ENCODE data around the gene DPPA4.
"Not testable (repeated sequence)": the region's sequence is repeated elsewhere in the genome, so short reads cannot be mapped to it uniquely, and the experiment has no call there.

Gene DPPA4, protein sequence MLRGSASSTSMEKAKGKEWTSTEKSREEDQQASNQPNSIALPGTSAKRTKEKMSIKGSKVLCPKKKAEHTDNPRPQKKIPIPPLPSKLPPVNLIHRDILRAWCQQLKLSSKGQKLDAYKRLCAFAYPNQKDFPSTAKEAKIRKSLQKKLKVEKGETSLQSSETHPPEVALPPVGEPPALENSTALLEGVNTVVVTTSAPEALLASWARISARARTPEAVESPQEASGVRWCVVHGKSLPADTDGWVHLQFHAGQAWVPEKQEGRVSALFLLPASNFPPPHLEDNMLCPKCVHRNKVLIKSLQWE

GRCh38 chr3:109337393-109337792 lies at the start of gene DPPA4:
Gene DPPA4, minus strand, starts transcription at chr3:109337546. Its CDS starts 29 bp downstream, at chr3:109337517.
- Mint-ChIP-seq H3K27me3 (peaks cover 30% of the 10 kb centered on the region), H3K9me3 (peaks cover under 1% of the 10 kb centered on the region), H3K36me3 (ENCODE audit: low read depth) (no peaks in the 10 kb centered on the region), H3K27ac (no peak within 1 kb of the TSS), H3K4me1 (peaks cover 8% of the 10 kb centered on the region), H3K4me3 (peak within 1 kb of the TSS; percentile 77)
- no peak for ATAC-seq
- DNase-seq, result no peak

DNA sequence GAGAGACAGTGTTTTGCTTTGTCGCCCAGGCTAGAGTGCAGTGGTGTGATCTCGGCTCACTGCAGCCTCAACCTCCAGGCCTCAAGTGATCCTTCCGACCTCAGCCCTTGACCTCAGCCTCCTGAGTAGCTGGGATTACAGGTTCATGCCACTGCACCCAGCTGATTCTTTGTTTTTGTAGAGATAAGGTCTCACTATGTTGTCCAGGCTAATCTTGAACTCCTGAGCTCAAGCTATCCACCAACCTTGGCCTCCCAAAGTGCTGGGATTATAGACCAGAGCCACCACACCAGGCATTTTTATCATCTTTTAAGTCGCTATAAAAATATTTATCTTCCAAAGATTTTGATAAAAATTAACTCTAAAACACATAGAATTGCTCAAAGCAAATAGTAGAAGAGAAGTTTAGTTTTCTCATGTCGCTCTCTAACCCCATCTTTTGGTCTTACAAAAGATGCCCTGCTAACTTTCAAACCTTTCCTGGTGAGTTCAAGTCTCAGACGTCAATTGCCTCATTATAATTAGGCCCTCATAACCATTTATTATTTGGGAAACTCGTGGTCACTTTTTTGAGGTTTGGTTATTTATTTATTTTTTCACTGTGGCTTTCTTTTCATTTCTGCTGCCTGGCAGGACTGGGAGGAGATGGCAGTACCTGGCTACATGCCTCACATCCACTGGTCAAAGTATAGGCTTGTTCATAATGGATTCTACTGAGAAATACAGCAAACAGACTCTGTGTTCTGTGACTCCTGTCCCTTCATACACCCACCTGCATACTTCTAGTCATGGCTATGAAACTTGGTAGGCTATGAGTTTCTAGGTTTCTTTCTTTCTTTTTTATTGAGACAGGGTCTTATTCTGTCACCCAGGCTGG lies 48.3 kb upstream of the DPPA4 start:
- DNase-seq (no peak), ATAC-seq (no peak)
- Mint-ChIP-seq H3K27ac (no peak overlapping the region), H3K4me3 (no peak overlapping the region), H3K9me3 (no peaks in the 10 kb centered on the region), H3K36me3 (ENCODE audit: low read depth) (no peaks in the 10 kb centered on the region), H3K4me1 (peaks cover 1% of the 10 kb centered on the region), H3K27me3 (peaks cover 2% of the 10 kb centered on the region)

DNA sequence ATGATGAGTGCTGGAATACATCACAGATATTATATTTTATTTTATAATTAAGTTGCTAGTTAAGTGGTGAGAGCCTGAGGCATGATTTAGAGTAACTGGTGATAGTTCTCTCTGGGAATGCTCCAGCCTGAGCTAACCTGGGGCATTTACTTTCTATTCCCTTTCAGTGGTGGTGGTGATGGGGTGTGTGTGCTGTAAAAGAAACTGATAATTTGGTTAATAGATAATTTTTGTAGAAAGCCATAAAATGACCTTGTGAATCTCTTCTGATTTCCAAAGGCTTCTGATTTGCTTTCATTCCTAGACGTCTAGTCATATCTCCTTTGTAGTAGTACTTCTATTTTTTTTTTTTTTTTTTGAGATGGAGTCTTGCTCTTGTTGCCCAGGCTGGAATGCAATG lies 46.8 kb upstream of the DPPA4 start:
- Mint-ChIP-seq H3K27ac (no peak overlapping the region), H3K9me3 (no peaks in the 10 kb centered on the region), H3K27me3 (no peaks in the 10 kb centered on the region), H3K4me1 (no peaks in the 10 kb centered on the region), H3K36me3 (ENCODE audit: low read depth) (no peaks in the 10 kb centered on the region), H3K4me3 (no peak overlapping the region)
- ATAC-seq, result no peak
- DNase-seq, result no peak

GRCh38 chr3:109382588-109382987 lies 45.2 kb upstream of the DPPA4 start:
- Mint-ChIP-seq H3K27me3 (no peaks in the 10 kb centered on the region), H3K4me1 (no peaks in the 10 kb centered on the region), H3K36me3 (ENCODE audit: low read depth) (no peaks in the 10 kb centered on the region), H3K4me3 (no peak overlapping the region), H3K27ac (no peak overlapping the region), H3K9me3 (no peaks in the 10 kb centered on the region)
- ATAC-seq (no peak), DNase-seq (no peak)

DNA sequence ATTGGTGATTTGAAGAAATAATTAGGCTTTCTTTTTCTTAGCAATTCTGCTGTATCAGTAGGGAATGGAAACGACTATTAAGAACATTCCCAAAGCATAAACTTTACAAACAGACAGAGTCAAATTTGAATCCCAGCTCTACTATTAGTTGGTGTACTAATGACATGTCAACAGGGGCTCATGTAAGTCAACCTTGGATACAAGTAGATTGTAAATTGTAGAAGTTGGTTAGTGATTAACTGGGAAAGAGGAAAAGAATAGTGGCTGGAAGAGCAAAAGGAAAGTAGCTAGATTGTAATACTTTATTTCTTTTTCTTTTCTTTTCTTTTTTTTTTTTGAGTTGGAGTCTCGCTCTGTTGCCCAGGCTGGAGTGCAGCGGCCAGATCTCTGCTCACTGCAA lies 38.6 kb upstream of the DPPA4 start:
- Mint-ChIP-seq H3K27ac (no peak overlapping the region), H3K4me1 (no peaks in the 10 kb centered on the region), H3K27me3 (no peaks in the 10 kb centered on the region), H3K36me3 (ENCODE audit: low read depth) (no peaks in the 10 kb centered on the region), H3K9me3 (no peaks in the 10 kb centered on the region), H3K4me3 (no peak overlapping the region)
- ATAC-seq, result no peak
- DNase-seq, result no peak

DNA sequence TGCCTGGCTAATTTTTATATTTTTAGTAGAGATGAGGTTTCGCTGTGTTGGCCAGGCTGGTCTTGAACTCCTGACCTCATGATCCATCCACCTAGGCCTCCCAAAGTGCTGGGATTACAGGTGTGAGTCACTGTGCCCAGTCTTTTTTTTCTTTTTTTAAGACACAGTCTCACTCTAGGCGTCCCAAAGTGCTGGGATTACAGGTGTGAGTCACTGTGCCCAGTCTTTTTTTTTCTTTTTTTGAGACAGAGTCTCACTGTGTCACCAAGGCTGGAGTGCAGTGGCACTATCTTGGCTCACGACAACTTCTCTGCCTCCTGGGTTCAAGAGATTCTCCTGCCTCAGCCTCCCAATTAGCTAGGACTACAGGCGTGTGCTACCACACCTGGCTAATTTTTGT lies 37.1 kb upstream of the DPPA4 start:
- H3K4me1 Mint-ChIP-seq; H3K36me3 Mint-ChIP-seq (ENCODE audit: low read depth): not testable (repeated sequence)

GRCh38 chr3:109373933-109374332 lies 36.6 kb upstream of the DPPA4 start:
- H3K27me3 Mint-ChIP-seq, result no peaks in the 10 kb centered on the region
- ATAC-seq (peak; percentile 71), DNase-seq (no peak)
- H3K27ac Mint-ChIP-seq, result no peak overlapping the region
- no peaks in the 10 kb centered on the region for H3K4me1 Mint-ChIP-seq
- H3K4me3 Mint-ChIP-seq, result no peak overlapping the region
- H3K9me3 Mint-ChIP-seq, result no peaks in the 10 kb centered on the region
- no peaks in the 10 kb centered on the region for H3K36me3 Mint-ChIP-seq (ENCODE audit: low read depth)

More for the DNA sequence above, 37.1 kb upstream of the DPPA4 start:
- H3K9me3 Mint-ChIP-seq, DNase-seq, H3K27ac Mint-ChIP-seq, H3K4me3 Mint-ChIP-seq, H3K27me3 Mint-ChIP-seq: not testable (repeated sequence)
- ATAC-seq, result peak; percentile 55

- Mint-ChIP-seq H3K9me3 (no peaks in the 10 kb centered on the region), H3K27ac (no peak overlapping the region)
These were observed 35.3 kb upstream of the DPPA4 start for GRCh38 chr3:109372639-109373038.

DNA sequence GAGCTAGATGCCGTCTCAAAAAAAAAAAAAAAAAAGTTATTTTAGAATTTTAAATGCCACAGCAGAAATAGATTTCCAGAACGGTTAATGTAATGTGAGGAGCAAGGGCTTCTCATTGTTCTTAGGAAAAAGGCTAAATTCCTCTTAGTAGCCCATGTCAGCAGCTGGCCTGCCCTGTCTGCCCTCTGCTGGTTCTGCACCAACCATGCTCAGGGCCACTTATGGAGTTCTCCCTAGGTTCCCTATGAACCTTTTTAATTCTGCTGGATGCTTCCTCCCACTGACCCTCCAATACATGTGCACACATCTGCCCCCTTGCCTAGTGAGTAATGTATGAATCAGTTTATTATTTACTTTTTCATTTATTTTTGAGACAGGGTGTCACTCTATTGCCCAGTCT lies 32.2 kb upstream of the DPPA4 start:
- no peaks in the 10 kb centered on the region for H3K36me3 Mint-ChIP-seq (ENCODE audit: low read depth)
- H3K27ac Mint-ChIP-seq, result no peak overlapping the region
- H3K27me3 Mint-ChIP-seq, result no peaks in the 10 kb centered on the region
- H3K4me1 Mint-ChIP-seq, result no peaks in the 10 kb centered on the region
- no peak overlapping the region for H3K4me3 Mint-ChIP-seq
- ATAC-seq, result no peak
- DNase-seq, result no peak
- no peaks in the 10 kb centered on the region for H3K9me3 Mint-ChIP-seq

More at GRCh38 chr3:109372639-109373038, 35.3 kb upstream of the DPPA4 start:
- Mint-ChIP-seq H3K4me3 (no peak overlapping the region), H3K27me3 (no peaks in the 10 kb centered on the region), H3K4me1 (no peaks in the 10 kb centered on the region), H3K36me3 (ENCODE audit: low read depth) (no peaks in the 10 kb centered on the region)
- DNase-seq, result no peak
- ATAC-seq, result no peak

DNA sequence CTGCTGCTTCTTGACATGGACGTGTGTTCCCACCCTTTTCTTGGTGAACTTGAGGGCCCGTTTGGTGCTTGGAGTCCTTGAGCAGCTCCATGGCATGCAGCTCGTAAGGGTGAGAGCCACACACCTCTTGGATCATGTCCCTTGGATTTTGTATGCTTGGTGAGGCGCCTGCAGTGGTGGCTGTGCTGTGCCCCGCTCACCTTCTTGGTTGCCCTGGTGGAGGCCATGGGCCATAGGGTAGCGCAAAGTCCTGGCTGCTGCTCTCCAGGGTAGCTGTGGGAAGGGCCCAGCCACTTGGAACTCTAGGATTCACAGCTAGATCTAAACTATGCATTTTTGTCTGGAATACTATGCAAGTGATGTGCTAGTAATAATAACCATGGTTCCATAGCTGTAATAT lies 26.7 kb upstream of the DPPA4 start:
- DNase-seq (no peak), ATAC-seq (no peak)
- Mint-ChIP-seq H3K27me3 (no peaks in the 10 kb centered on the region), H3K27ac (no peak overlapping the region), H3K4me3 (no peak overlapping the region), H3K9me3 (no peaks in the 10 kb centered on the region), H3K4me1 (no peaks in the 10 kb centered on the region), H3K36me3 (ENCODE audit: low read depth) (no peaks in the 10 kb centered on the region)

GRCh38 chr3:109363634-109364033 lies 26.3 kb upstream of the DPPA4 start:
- H3K36me3 Mint-ChIP-seq (ENCODE audit: low read depth), result no peaks in the 10 kb centered on the region
- no peaks in the 10 kb centered on the region for H3K27me3 Mint-ChIP-seq
- DNase-seq (no peak), ATAC-seq (no peak)
- H3K4me3 Mint-ChIP-seq, result no peak overlapping the region
- no peaks in the 10 kb centered on the region for H3K9me3 Mint-ChIP-seq
- H3K4me1 Mint-ChIP-seq, result no peaks in the 10 kb centered on the region
- no peak overlapping the region for H3K27ac Mint-ChIP-seq

DNA sequence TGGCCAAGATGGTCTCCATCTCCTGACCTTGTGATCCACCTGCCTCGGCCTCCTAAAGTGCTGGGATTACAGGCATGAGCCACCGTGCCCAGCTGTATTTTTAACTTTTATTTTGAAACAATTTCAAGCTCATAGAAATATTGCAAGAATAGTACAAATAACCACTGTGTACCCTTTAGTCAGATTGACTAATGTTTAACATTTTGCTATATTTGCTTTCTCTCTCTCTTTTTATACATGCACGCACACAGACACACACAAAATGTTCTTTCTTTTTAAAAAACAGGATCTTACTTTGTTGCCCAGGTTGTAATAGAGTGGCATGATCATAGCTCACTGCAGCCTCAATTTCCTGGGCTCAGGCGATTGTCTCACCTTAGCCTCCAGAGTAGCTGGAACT lies 25.5 kb upstream of the DPPA4 start:
- Mint-ChIP-seq H3K36me3 (ENCODE audit: low read depth) (no peaks in the 10 kb centered on the region), H3K9me3 (no peaks in the 10 kb centered on the region), H3K27me3 (no peaks in the 10 kb centered on the region), H3K4me3 (no peak overlapping the region), H3K4me1 (no peaks in the 10 kb centered on the region), H3K27ac (no peak overlapping the region)
- no peak for DNase-seq
- ATAC-seq, result no peak

DNA sequence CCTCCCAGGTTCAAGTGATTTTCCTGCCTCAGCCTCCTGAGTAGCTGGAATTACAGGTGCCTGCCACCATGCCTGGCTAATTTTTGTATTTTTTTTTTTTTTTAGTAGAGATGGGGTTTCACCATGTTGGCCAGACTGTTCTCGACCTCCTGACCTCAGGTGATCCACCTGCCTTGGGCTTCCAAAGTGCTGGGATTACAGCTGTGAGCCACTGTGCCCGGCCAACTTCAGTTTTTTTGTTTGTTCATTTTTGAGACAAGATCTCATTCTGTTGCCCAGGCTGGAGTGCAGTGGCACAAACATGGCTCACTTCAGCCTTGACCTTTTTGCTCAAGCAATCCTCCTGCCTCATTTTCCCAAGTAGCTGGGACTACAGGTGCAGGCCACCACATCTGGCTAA lies 21.5 kb upstream of the DPPA4 start:
- H3K4me3 Mint-ChIP-seq; H3K36me3 Mint-ChIP-seq (ENCODE audit: low read depth); ATAC-seq; DNase-seq; H3K27me3 Mint-ChIP-seq; H3K27ac Mint-ChIP-seq; H3K9me3 Mint-ChIP-seq; H3K4me1 Mint-ChIP-seq: not testable (repeated sequence)

DNA sequence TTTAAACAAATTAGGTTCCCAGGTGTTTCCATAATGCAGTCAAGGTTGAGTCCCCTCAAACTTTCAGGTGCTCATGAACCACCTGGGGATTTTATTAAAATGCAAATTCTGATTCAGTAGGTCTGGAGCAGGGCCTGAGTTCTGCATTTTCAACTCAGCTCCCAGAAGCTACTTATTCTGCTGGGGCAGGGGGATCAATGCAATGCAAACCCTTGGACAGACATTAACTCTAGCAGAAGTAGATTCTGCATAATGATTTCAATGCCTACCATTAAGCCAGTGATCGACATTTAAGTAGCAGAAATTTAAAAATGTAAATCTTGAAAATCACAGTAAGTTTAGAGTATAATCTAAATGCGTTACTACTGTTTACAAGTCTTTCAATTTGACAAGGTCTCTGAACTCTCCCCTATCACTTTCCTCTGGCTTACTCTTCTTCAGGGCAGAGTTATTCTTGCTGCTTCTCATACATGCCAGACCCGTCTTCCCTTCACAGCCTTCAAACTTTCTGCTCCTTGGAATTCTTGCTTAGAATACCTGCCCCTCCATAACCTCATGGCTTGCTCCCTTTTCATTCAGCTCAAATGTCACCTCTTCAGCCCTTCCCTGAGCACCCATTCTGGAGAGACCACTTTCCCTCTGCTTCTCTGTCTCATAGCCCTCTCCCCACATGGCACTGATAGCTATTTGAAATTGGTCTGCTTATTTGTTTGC lies 19.3 kb upstream of the DPPA4 start:
- H3K4me1 Mint-ChIP-seq, result no peaks in the 10 kb centered on the region
- ATAC-seq (no peak), DNase-seq (no peak)
- no peak overlapping the region for H3K4me3 Mint-ChIP-seq
- no peaks in the 10 kb centered on the region for H3K9me3 Mint-ChIP-seq
- no peaks in the 10 kb centered on the region for H3K27me3 Mint-ChIP-seq
- H3K27ac Mint-ChIP-seq, result no peak overlapping the region
- H3K36me3 Mint-ChIP-seq (ENCODE audit: low read depth), result no peaks in the 10 kb centered on the region
